Mesothelial cell of epicardium (in vitro differentiated cells): ENCODE data around the gene CHD9NB. TPM values are rescaled to one million over a fixed set of nuclear protein-coding genes. Genes with fewer than 3 reads are reported as not detected.
A peak's percentile ranks its signal among the peaks of the same experiment; 100 is the strongest.

ENCODE experiments used
- DNase-seq, 2 experiments: peaks; one replicate each; pipeline ENCODE4 v3.0.0; 2021; ENCODE audit warnings: low spot score in 2 of 2; ENCODE audit not compliant: unreplicated experiment in 2 of 2
- H3K27ac Mint-ChIP-seq: 2 replicates; pipeline ENCODE4 v1.8.0; 2021; ENCODE audit warnings: mixed read lengths
- H3K27me3 Mint-ChIP-seq: 2 replicates; pipeline ENCODE4 v1.8.0; 2021; ENCODE audit warnings: low read depth, mixed read lengths
- H3K36me3 Mint-ChIP-seq: 2 replicates; pipeline ENCODE4 v1.8.0; 2021; ENCODE audit warnings: mixed read lengths
- H3K4me1 Mint-ChIP-seq: 2 replicates; pipeline ENCODE4 v1.8.0; 2021; ENCODE audit warnings: mixed read lengths
- H3K4me3 Mint-ChIP-seq: 2 replicates; pipeline ENCODE4 v1.8.0; 2021; ENCODE audit warnings: mild to moderate bottlenecking, moderate library complexity, mixed read lengths
- H3K9me3 Mint-ChIP-seq: 2 replicates; pipeline ENCODE4 v1.8.0; 2021; ENCODE audit warnings: mixed read lengths
- total RNA-seq: library from RNA; stranded (reverse); gene quantifications from 3 replicates; pipeline ENCODE4 v1.2.1, GENCODE V29; 2021
- TF ChIP-seq, protein P1 (sequence below): fragments of 200-600 bp; sonication (generic); IDR thresholded peaks from one replicate; pipeline ENCODE4 v1.5.0; 2021; ENCODE audit warnings: antibody characterized with exemption; ENCODE audit not compliant: unreplicated experiment

Gene CHD9NB
- total RNA-seq, 1 donor from 2014 or later, result 0.29 TPM

GRCh38 chr16:53065461-53066061, 12.9 kb upstream of the CHD9NB start:
- H3K4me3 Mint-ChIP-seq, result no peak overlapping the region
- peak overlapping the region; percentile 43 for H3K27ac Mint-ChIP-seq
- peaks cover 11% of the 10 kb centered on the region for H3K36me3 Mint-ChIP-seq
- DNase-seq, result no peak
- no peaks in the 10 kb centered on the region for H3K9me3 Mint-ChIP-seq
- no peaks in the 10 kb centered on the region for H3K27me3 Mint-ChIP-seq
- H3K4me1 Mint-ChIP-seq, result peaks cover 5% of the 10 kb centered on the region
- TF ChIP-seq, protein P1, sequence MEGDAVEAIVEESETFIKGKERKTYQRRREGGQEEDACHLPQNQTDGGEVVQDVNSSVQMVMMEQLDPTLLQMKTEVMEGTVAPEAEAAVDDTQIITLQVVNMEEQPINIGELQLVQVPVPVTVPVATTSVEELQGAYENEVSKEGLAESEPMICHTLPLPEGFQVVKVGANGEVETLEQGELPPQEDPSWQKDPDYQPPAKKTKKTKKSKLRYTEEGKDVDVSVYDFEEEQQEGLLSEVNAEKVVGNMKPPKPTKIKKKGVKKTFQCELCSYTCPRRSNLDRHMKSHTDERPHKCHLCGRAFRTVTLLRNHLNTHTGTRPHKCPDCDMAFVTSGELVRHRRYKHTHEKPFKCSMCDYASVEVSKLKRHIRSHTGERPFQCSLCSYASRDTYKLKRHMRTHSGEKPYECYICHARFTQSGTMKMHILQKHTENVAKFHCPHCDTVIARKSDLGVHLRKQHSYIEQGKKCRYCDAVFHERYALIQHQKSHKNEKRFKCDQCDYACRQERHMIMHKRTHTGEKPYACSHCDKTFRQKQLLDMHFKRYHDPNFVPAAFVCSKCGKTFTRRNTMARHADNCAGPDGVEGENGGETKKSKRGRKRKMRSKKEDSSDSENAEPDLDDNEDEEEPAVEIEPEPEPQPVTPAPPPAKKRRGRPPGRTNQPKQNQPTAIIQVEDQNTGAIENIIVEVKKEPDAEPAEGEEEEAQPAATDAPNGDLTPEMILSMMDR, result no peak

- H3K4me1 Mint-ChIP-seq, result peaks cover 5% of the 10 kb centered on the region
Observed at GRCh38 chr16:53064081-53064578, 11.4 kb upstream of the CHD9NB start.

GRCh38 chr16:53061701-53062159, 9.0 kb upstream of the CHD9NB start:
- TF ChIP-seq, protein P1, result no peak
- Mint-ChIP-seq H3K4me1 (peaks cover 8% of the 10 kb centered on the region), H3K4me3 (no peak overlapping the region), H3K36me3 (no peaks in the 10 kb centered on the region), H3K27ac (no peak overlapping the region), H3K27me3 (no peaks in the 10 kb centered on the region), H3K9me3 (no peaks in the 10 kb centered on the region)
- DNase-seq, result no peak

More at GRCh38 chr16:53064081-53064578, 11.4 kb upstream of the CHD9NB start:
- TF ChIP-seq, protein P1, result no peak
- H3K27me3 Mint-ChIP-seq, result no peaks in the 10 kb centered on the region
- DNase-seq, result no peak
- H3K4me3 Mint-ChIP-seq, result no peak overlapping the region
- H3K36me3 Mint-ChIP-seq, result peaks cover 9% of the 10 kb centered on the region
- no peaks in the 10 kb centered on the region for H3K9me3 Mint-ChIP-seq
- H3K27ac Mint-ChIP-seq, result no peak overlapping the region

DNA sequence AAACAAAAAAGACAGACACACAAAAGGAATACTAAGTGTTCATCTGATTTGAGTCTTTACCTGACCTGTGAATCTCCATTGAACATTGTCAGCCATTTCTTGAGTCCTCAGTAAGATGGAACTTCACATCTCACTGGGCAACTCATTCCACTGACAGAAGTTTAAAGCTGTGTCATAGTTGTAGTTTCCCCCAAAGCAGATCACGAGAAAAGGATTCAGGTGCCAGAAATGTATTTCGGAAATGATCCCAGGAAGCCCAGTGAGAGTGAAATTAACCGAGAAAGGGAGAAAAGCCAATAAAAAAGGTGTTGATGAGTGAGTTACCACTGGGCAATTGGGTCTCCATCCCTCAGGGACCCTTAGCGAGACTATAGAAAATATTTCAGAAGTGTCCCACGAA, 8.6 kb upstream of the CHD9NB start:
- Mint-ChIP-seq H3K27me3 (no peaks in the 10 kb centered on the region), H3K4me1 (peaks cover 11% of the 10 kb centered on the region), H3K4me3 (no peak overlapping the region), H3K36me3 (no peaks in the 10 kb centered on the region), H3K27ac (no peak overlapping the region), H3K9me3 (no peaks in the 10 kb centered on the region)
- no peak for DNase-seq
- TF ChIP-seq, protein P1, result no peak

DNA sequence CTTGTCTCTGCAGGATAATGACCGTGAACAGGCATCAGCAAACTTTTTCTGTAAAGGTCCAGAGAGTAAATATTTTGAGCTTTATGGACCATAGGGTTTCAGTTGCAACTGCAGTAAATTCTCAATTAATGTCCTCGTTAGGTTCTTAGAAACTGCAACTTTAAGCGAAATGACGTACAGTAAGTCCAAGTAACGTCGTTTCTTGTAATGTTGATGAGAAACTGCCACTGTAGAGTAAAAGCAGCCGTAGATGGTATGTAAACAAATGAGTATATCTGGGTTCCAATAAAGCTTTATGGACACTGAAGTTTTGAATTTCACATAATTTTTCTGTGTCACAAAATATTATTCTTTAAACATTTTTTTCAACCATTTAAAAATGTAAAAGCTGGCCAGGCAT, 7.0 kb upstream of the CHD9NB start:
- TF ChIP-seq, protein P1, result no peak
- Mint-ChIP-seq H3K9me3 (no peaks in the 10 kb centered on the region), H3K27ac (no peak overlapping the region), H3K27me3 (no peaks in the 10 kb centered on the region), H3K36me3 (no peaks in the 10 kb centered on the region), H3K4me1 (peaks cover 11% of the 10 kb centered on the region), H3K4me3 (no peak overlapping the region)
- no peak for DNase-seq
